CD4-positive, alpha-beta T cell treated with Interleukin-6 for 4 hours (primary cell): ENCODE results near the gene SEPTIN6.

ENCODE experiments used
- DNase-seq: peaks from one replicate; pipeline ENCODE4 v3.0.0-alpha.2; 2020; ENCODE audit warnings: mixed read lengths

The SEPTIN6 gene

DNA sequence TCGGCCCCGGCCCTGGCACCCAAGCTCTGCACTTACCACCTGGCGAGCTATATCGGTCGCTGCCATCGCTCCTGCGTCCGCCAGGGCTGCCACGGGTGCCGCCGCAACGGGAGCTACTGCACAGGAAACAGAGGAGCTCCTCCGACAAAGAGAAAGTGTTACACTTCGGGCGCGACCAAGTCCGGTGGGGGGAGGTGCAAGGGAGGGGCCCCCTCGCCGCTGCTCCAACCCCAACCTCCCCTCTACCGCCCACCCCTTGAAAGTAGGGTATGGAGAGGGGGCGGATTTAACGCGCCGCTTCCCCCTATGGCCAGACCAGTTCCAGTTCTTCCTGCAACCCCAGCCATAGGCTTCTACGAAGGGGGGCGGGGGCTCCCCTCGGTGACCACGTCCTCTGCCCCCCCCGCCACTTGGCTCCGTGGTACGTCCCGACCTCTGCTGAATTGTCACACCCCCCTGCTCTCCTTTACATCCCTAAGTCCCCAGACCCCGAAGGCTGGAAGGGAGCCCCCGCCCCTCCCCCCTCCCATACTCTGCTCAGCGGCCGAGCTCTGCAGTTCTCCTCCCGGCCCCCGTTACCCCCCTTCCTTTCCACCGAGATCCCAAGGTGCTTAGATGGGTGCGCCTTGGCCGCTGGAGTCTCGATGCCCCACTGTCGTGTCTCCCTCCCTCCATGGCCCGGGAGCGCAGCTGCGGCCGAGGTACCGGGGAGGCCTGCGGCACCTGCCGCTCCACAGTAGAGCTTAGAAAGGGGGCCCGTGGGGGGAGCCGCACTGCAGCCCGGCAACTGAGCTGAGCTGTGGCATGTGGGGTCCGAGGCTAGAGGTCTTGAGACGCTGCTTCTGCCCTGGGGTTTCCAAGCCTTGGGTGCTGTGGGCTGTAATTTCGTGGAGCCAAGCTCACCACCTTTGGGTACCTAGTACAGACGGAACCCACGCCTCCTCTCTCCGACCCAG, at the start of gene SEPTIN6:
TSS of gene SEPTIN6 (minus strand) at position 129 of the 956 bp plus-strand sequence. CDS start at position 66, 63 bp downstream.
- peak; percentile 90 for DNase-seq

DNA sequence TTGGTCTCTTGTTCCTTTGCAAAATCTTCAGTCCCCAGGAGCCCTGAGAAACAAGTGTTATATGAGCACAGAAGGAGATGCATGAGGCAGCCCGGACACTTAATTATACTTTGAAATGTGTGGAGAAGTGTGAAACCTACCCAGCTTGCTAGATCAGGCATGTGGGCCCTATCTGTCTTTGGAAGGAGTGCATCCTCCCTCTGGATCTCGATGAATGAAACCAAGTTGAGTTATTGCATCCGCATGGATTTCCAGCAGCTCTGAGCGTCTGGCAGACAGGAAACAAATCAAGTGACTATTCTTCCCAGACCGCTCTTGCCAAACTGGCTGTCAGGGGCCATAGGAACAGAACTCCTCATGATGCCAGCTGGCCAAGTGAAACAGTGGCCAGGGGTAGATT, 45.8 kb upstream of the SEPTIN6 start:
- DNase-seq: no peak

DNA sequence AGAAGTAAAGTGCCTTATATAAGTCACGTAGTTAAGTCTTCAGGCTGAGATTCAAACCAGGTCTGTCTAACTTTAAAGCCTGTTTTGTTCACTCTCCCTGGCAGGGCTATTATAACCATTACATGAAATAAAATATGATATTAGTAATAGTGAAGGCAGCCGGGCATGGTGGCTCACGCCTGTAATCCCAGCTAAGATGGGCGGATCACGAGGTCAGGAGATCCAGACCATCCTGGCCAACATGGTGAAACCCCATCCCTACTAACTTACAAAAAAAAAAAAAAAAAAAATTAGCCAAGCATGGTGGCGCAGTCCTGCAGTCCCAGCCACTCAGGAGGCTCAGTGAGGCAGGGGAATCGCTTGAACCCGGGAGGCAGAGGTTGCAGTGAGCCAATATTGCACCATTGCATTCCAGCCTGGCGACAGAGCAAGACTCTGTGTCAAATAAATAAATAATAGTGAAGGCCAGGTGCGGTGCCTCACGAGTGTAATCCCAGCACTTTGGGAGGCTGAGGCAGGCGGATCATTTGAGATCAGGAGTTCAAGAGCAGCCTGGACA, 43.3 kb upstream of the SEPTIN6 start:
- no peak for DNase-seq

DNA sequence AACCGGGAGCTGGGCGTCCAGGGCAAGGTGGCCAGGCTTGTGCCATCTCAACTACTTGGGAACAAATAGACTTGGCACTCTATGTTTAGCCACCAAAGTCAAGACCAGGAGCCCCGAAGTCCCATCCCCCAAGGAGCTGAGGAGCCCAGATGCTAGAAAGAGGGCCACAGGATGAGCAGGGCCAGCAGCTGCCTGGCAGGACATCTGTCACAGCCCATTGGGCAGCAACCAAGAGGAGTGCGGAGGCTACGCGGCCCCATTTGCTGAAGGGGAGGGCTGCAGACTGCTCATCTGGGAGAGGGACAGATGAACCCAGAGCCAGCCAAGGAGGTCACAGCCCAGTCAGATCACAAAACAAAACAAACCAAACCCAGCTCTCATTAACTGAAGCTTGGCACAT, 42.5 kb upstream of the SEPTIN6 start:
- no peak for DNase-seq

DNA sequence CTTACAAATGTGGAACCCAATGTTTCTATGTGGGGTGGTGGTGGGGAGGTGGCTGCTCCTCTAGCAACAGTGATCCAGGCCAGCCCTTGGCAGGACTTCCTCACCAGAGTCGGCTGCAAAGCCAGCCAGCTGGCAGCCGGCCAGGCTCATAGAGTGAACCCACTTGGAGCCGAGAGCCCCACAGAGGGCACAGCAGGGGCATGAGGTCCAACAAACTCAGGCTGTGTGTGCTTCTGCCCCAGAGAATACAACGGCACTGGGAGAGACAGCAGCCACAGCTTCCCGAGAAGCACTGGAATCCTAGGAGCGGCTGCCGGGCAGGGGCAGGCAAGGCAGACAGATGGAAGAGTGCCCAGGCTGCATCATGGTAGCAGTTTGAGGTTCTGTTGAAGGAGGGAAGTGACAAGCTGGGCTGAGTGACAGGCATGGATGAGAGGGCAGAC, 42.0 kb upstream of the SEPTIN6 start:
- no peak for DNase-seq

DNA sequence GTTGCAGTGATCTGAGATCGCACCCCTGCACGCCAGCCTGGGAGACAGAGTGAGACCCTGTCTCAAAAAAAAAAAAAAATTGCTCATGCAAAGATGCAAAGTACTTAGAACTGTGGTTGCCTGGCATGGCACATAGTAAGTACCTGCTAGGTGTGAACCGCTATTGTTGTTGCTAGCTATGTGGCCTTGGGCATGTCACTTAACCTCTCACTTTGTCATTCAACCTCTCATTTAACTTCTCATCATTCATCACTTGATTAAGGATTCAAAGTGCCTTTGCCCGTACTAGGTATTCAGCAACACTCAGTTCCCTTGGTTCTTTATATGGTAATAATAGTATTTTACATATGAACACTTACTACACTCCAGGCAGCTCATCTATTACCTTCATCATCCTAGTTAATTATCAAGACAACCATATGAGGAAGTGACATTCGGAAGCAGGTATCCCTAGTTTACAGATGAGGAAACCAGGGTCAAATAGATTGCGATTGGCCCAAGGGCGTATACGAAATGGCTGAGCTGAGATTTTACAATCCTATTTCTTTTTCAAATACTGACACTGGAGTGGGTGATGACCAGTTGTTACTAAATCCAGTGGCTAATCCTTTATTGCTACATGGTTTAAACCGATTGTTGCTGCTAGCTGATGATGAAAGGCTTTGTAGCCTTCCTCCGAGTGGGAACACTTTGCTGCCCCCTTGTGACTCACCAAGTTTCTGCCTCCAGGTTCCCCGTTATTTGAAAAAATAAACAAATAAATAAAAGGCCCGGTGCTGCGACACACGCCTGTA, 36.6 kb upstream of the SEPTIN6 start:
- peak; percentile 79 for DNase-seq

DNA sequence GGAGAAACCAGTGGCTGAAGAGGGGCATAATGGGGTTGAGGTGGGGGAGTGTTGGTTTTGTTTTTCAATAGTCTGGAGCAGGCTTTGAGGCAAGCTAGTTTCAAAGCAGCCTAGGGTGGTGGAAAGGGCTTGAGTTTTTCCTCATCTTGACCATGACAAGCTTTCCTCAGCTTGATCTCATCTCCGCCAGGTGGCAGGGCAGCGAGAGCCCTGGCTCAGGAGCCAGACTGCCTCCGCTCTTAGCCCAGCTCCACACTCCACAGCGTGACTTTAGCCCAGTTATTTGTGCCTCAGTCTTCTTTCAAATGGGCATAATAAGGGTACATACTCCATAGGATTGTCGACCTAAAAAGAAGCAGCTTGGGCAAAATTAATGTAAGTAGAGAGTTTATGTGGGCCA, 35.5 kb upstream of the SEPTIN6 start:
- DNase-seq: no peak

DNA sequence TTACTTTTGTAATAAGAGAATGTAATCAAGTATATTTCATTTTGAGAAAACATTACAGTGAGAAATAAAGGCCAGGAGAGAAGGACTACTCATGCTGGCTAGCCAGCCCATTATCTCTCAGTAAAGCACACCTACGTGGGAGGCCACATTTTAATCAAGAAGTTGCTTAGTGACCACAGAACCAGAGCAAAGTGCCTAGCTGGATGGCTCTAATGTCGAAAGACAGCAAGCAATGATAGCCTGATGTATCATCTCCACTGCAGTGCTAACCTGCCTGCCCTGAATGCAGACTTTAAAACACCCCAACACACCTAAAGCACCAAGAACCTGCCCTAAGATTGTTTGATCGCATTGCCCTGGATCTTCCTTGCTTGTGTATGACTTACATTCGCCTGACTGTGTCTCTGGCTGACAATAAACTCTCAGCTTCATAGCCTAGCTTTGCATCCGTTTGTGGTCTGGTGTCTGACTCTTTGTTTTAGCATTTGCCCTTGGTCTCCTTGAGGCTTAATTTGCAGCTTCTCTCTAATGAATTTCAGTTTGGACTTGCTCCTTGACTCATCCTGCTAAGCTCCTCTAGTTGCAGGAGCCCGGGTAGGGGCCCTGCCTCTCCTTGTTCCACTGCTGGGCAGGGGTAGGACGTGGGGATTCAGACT, 34.1 kb upstream of the SEPTIN6 start:
- DNase-seq: peak; percentile 27

DNA sequence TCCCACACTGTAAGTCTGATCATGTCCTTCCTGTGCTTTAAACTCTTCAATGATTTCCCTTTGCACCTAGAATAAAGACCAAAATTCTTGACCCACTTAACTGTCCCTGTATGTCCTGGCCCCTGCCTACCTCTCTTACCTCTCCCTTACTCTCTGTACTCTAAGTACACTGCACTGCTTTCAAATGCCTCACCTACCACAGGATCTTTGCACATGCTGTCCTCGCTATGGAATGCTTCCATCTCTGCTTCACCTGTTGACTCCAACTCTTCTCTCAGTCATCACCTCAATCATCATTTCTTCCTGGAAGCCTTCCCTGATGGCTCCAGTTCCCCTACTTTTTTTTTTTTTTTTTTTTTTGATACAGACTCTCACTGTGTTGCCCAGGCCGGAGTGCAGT, 29.0 kb upstream of the SEPTIN6 start:
- no peak for DNase-seq

DNA sequence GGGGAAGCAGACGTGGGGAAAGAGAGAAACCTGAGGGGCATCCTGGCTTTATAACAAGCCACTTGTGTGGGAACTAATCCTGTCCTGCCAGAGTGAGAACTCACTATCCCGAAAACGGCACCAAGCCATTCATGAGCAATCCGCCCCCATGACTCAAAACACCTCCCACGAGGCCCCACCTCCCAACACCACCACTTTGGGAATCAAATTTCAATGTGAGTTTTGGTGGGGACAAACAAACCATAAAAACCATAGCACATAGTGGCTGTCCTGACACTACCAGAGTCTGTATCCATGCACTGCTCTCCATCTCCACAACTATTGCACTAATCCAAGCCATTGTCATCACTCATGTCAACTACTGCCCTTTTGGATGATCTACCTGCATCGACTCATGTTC, 28.5 kb upstream of the SEPTIN6 start:
- DNase-seq: no peak

DNA sequence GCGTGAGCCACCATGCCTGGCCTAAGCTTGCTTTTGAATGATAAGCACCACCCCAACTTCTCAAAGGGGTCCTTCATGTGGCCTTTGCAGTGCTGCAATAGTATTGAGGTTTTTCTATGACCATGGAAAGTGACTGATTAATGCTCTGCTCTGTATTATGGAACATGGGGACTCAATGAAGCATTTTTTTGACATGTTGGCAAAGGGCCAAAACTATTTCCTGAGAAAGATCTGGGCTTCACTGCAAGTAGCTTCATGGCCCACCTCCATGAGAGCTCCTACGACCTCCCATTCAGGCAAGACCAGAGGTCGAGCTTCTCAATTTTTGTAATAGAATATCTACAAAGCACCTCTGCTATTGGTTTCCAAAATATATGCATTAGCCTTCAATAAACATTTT, 16.7 kb upstream of the SEPTIN6 start:
- DNase-seq: no peak

DNA sequence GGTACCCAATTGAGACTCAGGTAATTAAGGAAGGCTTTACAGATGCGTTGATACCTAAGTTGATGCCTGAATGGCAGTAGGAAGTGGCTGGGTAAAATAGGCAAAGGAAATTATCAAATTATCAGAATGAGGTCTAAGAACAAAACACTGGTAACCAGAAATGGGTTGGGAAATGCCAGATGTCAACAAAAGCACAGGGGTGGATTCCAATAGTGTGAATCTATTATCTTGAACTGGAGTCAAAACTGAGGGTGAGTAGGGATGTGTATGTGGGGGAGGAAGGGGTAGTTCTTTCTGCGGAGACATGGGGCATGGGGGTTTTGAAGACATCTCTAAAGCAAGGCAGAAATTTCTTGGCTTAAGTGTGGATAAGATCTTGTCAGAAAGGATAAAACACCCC, 16.0 kb upstream of the SEPTIN6 start:
- no peak for DNase-seq

DNA sequence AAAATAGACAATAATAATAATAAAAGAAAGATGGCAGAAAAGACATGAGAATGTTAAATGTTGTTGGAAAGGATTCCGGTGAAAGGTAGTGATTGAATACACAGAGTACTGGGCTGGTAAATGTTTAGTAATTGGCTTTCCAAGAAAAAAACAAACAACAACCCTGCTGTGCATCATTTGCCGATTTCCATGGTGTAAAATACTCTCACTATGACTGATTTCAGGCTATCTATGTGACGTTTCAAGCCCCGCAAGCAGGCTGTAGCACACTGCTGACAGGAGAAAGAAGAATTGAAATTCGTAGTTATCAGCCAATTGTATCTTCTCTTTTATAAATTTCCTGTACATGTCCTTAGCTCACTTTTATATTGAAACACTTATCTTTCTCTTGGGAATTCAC, 13.6 kb upstream of the SEPTIN6 start:
- DNase-seq: no peak

DNA sequence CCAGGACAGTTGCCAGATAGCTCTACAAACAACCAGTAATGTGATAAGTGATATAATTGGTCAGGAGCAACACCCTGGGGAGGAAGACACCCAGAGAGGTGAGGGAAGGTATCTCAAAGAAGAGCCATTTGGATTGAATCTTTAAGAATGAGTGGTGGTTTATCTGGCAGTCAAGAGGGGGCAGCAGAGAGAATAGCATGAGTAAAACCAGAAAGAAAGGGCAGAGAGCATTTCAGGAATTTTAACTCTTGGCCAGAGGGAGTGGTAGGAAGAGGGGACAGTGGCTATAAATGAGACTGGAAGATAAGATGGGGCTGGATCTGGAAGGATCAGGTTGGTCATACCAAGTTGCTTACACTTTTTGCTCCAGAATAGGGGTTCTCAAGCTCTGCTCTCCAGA, 5.9 kb upstream of the SEPTIN6 start:
- peak; percentile 53 for DNase-seq

DNA sequence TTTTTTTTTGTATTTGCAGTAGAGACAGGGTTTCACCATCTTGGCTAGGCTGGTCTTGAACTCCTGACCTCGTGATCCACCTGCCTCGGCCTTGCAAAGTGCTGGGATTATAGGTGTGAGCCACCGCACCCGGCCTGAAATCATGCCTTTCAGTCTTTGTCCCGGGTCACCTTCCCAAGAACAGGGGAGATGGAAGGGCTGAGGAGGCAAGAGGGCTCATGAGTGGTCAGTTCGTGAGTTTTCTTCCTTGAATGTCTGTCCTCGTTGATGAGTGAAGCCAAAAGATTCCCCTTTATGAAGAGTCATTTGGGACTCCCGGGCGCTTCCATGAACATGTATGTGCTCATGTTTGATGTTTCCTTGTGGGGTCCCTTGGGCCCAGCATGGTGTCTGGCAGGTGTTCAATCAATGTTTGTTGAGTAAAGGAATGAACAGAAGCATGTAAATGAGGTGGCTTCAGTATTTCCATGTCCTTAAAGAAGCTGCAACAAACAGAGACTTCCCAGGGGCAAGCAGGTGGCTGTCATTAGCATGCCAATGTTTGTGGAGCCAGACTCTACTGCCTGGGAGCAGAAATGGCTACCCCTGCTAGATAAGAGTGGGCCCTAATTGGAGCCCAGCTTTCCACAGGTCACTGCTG, 3.4 kb upstream of the SEPTIN6 start:
- DNase-seq: no peak

DNA sequence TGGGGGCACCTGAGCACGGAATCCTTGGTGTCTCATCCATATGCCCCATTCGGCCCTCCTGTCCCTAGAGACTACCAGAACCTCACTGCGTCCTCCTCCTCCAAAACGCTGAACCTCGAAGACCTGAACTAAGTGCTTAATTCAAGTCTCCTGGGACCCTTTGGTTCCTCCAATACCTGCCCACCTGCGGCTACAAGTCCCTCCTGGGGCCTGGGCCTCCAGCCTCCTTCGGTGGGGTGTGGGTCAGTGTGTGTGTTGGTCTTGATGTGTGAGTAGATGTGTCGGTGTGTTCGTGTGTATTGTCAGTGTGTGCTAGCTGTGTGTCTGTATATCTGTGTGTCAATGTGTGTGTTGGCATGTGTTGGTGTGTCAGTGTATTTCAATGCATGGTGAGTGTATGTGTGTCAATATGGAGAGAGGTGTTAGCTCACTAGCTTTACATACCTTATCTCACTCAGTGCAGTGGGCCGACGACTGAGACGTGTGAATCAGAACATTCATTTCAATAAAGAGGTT, 2.6 kb upstream of the SEPTIN6 start:
- no peak for DNase-seq

DNA sequence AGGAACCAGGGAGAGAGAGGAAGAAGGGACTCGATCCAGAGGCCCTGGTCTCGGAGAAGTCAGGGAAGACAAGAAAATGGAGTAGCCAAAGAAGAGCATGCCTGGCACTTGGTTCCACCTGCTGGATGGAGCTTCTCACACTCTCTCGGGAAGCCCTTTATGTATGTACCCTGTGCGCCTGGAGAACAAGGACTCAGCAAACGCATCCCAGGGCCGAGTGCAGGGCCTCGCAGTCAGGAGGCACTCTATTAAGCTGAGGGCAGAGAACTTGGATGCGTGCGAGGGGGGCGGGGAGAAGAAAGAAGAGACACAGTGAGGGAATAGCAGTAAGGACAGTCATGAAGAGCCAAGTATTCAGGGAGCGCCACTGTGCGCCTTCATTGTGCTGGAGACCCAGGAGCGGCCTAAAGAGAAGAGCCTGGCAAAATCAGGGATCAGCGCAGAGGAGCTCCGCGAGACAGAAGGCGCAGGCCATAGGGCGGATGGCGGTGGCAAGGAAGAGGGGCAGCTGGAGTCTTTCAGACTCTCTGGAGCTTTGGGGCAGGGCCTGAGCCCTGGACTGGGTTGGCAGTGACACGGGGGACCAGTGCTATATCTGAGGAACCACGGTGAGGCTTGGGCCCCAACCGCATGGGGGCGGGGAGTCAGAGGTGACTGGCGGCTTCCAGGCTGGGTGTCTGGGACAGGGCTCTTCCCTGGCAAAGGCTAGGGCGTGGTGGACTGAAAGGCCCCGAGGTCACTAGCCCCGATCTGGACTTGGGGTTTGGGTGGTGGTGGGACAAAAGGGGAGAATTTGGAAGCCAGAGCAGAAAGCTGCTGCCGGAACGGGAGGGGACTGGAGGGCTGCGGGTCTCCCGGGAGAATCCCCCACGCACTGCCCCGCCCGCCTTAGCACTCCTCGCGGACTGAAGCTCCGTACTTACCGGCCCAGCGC, 1.9 kb upstream of the SEPTIN6 start:
- DNase-seq: no peak

DNA sequence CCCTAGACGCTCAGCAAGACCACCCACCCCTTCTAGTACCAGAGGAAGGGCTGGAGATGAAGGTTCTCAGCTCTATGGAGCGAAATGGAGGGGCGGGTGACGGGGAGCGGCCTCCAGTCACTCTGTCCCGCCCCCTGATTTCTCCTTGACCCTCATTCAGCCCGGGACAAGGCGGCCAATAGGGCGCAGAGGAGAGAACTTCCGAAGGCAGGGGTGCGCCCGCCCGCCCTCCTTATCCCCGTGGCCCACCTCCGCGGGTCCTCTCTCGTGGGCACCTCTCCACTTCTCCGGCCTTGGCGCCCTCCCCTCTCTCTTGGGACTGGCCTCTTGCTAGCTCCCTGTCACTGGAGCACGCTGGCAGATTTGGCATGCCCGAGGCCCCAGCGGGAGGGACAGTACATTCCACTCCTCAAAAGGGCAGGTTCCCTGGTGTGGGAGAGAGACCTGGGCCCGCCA, 1.1 kb upstream of the SEPTIN6 start:
- DNase-seq: no peak

DNA sequence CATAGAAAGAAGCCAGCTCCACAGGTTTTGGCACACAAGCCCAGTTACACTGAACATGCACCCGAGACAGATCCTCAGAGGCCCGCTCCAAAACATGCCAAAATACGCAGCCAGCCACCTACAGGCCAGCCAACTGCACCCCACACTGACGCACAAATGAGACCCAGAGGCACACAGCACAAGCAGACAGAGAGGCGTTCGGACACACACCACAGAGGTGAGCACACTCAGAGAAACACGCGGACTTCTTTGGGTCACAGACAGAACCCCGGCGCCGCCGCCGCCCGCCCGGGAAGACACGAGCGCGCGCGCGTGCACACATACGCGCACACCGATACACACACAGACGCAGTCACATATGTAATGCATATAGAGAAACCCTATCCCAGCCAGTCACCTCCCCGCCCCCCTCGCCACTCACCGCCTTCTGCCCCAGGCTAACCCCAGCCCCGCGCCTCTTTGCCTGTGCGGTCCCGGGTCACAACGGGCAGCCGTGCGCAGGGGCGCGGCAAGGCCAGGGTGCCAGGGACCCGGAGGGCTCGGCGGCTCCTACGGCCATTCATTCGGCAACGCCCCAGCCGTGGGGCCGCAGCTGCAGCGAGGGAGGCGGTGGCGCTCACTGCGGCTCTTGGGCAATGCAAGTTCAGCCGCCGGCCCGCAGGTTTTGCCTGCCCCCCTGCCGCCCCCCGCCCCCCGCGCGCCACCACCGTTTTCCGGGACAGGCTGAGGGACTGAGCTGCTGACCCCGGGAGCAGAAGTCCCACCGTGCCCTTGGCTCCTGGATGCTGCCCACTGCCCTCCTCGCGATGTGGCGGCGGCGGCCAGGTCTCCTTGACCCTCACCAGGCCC, 553 bp downstream of the SEPTIN6 start:
- DNase-seq: peak; percentile 77
